Right forelimb (tissue), 1 donor: ENCODE results near the gene UROC1.

Experiments used
- DNase-seq: peaks from one replicate; pipeline ENCODE4 v3.0.0-alpha.2; 2018

Gene UROC1

DNA sequence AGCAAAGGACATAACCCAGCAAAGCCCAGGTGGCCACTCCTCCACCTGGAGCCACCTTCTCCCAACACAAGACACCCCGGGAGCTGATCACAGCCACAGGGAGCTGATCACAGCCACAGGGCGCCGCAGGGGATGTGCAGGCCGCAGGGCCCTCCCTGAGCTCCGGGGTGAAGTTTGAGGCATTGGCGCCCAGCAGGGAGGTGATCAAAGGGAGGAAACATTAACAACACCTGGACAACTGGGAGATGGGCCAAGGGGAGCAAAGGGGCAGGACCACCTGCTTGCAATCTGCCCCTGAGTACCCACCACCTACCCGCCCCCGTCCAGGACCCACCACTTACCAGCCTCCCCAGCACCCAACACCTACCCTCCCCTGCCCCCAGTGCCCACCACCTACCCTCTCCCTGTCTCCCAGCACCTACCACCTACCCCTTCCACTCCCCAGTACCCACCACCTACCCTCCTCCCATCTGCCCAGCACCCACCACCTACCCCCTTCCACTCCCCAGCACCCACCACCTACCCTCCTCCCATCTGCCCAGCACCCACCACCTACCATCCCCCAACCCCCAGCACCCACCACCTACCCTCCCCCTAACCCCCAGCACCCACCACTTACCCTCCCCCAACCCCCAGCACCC, 2.4 kb downstream of the UROC1 start:
- DNase-seq: no peak

DNA sequence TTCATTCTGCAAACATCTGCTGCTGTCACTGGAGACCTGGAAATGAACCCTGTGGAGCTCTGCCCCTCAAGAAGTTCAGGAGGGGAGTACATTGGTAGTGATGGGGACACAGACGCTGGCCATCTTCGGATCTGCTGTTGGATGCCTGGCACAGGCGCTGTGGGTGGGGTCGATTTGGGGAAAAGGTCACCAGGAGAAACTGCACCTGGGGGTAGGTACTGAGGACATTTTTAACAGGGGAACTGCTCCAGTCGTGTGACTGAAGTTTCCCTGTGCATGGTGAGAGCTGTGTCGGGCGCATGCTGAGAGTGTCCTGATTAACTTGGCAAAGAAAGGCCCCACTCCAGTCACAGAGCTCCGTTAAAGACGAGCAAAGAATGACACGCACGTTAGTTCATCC, 3.4 kb downstream of the UROC1 start:
- DNase-seq: no peak

DNA sequence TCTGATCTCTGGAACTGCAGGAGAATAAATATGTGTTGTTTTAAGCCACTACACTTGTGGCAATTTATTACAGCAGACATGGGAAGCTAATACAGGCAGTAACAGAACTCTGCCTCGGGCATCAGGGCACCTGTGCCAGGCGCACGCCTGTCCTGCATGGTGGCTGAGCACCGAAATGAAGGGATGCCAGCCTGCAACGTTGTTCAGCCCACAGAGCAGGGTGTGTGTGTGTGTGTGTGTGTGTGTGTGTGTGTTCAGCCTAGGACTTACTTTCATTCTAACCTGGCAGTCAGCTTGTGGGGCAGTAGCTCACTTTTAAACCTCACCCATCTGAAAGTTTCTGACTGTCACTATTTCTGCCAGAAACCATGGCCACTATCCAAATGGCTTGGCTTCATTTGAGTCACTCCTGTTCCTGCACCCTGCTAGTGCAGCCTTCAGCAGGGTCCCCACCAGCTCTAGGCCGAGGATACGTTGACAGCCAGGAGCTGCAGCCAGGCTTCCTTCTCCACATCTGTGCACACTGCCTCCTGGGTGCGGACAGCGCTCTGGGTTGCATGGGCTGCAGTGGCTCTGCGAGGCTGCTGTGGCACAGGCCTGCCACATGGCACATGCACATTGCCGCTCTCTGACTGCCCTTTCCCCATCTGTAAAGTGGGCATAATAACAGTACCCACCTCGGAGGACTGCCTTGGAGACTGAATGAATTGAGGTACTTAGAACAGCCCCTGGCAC, 4.5 kb downstream of the UROC1 start:
- DNase-seq: no peak

DNA sequence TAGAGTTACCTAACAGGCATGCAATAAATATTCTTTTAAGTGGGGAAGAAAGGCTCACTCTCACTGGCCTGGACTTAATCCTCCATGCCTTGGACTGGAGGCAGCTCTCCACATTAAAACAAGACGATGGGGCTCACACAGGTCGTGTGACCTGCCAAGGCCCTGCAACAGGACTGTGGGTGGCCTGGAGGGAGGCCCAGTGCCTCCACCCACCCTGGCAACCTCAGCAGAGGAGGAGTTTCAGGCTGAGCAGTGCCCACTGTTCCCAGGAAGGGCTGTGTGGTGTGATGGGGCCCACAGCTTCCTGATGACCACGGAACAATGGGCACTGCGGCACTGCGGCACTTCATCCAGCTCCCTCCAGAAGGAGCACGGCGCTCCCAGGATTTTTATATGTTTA, 5.5 kb downstream of the UROC1 start:
- DNase-seq: no peak

DNA sequence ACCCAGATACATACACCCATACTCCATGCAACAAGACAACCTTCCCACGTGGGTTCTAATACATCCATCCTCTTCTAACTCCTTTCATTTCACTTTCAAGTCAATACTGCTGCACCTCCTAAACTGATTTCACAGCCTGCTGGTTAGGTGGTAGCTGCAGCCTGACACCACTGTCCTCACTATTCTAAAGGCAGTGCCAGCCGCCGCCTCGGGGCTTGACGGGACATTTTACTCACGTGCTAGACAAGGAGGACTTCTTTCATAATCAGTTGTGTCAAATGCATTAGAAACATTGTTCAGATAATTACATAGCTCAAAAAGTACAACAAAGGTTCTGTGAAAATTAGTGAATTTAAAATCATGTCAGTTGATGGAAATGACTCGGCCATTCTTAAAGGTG, 6.3 kb downstream of the UROC1 start:
- no peak for DNase-seq

DNA sequence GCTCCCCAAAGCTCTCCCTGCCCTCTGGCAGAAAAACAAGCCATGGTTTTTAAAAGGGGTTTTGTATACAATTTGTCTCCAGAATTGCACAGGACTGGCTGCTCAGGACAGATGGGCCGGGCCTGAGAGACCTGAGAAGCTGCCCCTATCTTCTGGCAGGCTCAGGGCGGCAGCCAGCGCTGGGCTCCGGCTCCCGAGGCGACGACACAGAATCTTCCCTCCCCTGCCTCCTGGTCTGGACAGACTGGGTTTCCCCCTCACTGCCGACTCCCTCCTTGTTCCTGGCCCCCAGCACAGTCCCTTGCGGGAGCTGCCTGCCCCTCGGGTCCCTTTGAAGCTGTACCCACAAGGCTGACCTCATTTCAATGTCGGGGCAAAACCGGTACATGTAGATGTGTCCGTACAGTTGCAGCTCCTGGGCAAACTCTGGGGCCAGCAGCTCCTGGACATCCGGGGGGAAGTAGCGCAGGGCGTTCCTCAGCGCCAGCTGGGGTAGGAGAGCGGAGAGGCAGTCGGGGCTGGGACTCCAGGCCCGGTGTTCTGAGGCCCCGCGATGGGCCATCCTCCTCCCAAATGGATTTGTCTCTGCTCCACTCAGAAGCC, 7.2 kb downstream of the UROC1 start:
- no peak for DNase-seq

DNA sequence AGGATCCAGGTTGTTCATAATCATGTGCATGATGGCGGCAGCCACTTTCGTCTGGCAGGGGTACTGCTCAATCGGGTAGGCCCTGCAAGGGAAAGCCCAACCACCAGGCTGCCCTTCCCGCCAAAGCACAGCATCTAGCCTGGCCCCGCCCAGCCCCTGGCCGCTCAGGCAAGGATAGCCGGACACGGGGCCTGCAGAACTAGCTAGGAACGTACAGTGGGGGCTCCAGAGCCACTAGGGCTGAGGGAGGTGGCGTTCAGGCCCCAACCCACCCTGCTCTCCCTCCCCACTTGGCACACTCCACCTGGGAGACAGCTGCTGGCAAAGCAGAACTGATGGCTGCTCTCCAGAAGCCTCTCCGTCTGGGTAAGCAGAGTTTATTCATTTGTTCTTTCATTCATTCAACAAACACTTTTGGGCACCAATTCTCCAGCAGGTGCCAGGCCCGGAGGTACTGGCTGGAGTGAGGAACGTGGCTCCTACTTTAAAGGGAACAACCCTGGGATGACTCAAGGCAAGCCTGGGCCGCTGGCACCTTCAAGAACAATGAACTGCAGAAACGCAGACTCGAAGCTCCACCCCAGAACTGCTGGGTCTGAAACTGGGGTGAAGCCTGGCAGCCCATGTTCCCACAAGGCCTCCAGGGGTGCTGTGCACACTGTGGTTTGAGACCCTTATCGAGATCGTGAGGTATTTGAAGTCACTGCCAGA, 7.8 kb downstream of the UROC1 start:
- DNase-seq: no peak

DNA sequence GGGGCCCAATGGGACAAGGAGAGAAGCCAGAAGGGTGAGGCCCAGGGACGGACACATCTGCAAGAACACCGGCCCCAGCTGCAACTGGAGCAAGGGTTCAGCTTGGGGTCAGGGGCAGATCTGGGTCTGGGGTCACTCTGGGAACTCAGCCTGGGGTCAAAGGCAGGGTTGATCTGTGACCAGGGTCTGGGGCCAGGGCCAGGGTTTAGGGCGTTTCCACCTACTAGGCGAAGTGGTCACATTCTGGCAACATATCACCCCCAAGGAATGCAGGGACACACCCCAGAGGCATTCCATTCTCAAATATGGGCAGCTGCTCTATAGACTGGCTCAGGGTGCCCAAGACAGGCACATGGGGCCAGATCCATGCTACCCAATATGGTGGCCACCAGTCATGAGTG, 9.0 kb downstream of the UROC1 start:
- DNase-seq: no peak

DNA sequence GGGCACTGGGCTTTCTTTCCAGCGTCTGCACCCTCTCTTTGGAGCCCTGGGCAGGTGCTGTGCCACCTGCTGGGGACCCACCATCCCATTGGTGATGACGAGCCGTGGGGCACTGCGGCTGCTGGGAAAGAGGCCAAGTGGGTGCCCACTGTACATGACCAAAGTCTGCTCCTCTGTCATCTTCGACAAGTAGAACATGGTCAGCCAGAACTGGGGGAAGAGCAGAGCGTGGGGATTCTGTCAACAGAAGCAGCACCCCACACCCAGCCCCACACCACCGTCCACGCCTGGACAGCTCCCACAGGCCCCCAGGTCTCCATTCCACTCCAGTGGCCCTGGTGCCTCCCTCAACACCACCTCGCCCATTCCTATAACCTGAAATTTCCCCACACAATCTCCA, 9.7 kb downstream of the UROC1 start:
- no peak for DNase-seq

DNA sequence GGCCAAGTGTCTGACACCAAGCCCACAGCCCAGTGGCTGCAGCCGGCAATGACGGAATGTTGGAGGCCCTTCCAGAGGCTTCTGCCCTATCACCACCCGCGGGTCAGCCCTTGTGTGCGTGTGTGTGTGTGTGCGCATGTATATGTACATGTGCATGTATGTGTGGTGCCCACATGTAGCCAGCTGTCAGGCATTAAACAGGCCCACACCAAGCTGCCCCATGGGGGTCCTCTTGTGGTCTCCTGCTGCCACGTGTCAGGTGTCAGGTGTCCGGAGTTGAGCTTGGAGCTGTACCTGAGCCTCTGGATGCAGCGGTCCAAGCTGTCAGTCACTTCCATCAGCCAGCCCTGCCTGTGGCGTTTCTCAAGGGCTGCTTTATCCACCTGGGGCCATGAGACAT, 13.9 kb downstream of the UROC1 start:
- DNase-seq: no peak

DNA sequence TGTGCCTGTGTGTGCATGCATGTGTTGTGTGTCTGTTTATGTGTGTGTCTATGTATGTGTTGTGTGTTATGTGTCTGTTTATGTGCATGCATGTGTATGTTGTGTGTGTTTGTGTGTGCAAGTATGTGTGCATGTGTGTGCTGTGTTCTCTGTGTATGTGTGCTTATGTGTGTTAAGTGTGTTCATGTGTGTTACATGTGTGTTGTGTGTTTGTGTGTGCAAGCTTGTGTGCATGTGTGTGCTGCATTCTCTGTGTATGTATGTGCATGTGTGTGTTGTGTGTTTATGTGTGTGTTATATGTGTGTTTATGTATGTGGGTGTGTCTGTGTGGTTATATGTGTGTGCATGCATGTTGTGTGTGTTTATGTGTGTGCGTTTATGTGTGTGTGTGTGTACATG, 14.9 kb downstream of the UROC1 start:
- DNase-seq: no peak

DNA sequence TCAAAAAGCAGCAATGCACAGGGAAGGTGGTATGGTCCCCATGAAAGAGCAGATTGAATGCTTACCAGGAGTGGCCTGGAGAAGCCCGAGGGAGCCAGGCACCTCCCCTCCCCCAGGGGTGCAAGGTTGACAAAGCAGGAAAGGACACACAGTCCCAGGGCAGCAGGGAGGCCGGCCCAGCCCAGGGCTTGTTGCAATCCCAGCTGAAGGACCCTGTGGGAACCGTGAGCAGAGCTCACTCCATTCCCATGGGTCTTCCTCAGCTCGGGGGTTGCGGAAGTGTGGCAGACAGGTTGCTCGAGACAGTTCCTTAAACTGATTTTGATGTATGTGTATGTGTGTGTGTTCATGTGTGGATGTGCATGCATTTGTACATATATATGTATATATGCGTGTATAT, 15.8 kb downstream of the UROC1 start:
- DNase-seq: no peak

DNA sequence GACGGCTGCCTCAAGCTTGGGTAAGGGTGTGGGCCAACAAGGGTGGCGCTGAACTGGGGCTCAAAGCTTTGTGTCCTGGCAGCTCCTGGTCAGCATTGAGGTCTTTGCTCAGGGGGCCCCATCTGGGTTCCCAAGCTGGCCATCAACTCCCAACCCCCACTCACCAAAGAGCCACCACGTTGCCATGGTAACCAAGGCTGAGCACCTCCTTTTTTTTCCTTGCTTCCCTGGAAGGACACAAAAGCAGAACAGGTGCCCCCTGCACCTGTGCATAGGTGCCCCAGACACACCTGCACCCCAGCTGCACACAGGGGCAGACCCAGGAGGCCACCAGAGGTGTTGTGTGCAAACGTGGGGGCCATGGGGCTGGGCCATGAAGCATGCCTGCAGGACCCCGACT, 16.5 kb downstream of the UROC1 start:
- DNase-seq: no peak

DNA sequence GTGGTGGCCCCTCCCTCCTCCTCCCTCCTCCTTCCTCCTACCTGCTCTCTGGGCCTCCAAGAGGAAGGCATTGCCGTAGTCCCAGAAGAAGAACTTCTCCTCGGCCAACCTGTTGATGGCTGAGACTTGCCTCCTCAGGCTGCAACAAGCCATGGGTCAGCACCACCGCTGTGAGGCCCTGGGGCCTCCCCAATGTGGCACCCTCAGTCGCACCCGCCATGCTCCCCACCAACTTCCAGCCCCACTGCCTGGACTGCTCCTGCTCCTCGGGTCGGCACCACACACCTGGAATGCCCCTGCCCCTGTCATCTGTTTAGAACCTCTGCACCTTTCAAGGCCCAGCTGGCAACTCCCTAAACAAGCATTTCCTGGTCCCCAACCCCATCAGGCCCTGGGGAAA, 17.6 kb downstream of the UROC1 start:
- DNase-seq: no peak

DNA sequence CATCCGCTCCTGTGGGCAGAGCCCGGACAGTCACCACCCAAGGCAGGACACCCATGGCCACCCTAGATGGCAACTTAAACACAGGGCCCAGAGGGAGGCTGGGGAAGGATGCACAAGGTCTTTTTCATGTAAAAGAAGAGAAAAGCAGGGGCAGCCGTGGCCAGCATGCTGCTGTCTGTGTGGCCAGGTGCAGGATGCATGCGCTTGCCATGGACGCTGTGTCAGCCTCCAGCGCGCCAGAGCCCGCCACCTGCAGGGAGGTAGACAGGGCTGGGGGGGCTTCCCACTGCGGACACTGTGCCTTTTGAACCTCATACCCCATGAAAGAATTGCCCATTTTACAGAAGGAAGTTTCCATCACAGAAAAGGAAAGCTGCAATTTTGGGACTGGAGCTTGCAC, 18.2 kb downstream of the UROC1 start:
- no peak for DNase-seq

DNA sequence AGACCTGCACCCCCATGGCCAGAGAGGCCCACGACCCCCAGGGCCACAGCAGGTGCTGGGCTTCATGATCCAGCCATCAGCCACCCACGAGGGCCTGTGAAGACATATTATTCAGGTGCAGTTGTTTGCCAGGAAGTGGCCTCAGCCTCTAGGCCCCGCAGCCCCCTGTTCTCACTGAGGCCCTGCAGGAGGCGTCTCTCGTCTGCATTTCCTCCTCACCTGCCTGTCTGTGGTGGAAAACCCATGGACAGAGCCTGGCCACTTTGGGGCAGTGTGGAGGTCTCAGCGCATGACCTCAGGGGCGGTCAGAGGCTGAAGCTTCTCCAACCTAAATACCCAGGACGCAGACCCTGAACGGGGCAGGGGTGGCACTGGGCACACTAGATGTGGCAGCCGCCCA, 18.6 kb downstream of the UROC1 start:
- DNase-seq: no peak

DNA sequence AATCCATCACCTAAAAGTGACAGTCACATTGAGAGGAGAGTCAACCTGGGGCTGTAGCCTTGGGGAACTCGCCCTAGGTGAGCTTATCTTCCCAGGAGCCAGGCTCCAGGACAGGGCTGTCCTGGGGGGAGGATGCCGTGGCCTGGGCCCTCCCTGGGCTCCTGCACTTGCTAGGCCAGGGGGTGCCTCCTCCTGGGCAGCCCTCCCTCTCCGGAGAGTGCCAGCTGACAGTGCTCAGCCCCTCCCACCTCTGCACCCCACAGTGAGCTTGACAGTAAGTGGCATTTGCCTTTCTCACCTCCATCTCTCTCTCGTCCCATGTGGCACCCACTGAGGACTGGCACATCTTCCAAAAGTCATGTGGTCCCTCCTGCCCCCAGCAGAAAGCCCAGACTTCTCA, 19.1 kb downstream of the UROC1 start:
- no peak for DNase-seq

DNA sequence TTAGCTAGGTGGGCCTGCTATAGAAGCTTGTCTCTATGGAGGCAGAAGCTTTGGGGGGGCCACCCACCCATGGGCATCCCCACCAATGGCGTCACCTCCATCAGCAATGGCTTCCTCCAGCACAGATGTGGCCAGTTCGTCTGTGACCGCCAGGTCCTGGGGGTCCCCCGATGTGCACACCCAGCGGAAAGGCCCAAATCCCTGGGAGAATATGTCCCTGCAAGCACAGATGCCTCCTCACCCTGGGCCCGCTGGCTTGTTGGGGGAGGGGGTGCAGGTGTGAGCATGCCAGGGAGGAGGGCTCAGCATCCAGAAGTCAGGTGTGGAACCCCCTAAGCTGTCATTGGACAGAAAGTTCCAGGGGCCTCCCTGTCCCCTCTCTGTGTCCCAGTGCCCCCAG, 19.6 kb downstream of the UROC1 start:
- no peak for DNase-seq

DNA sequence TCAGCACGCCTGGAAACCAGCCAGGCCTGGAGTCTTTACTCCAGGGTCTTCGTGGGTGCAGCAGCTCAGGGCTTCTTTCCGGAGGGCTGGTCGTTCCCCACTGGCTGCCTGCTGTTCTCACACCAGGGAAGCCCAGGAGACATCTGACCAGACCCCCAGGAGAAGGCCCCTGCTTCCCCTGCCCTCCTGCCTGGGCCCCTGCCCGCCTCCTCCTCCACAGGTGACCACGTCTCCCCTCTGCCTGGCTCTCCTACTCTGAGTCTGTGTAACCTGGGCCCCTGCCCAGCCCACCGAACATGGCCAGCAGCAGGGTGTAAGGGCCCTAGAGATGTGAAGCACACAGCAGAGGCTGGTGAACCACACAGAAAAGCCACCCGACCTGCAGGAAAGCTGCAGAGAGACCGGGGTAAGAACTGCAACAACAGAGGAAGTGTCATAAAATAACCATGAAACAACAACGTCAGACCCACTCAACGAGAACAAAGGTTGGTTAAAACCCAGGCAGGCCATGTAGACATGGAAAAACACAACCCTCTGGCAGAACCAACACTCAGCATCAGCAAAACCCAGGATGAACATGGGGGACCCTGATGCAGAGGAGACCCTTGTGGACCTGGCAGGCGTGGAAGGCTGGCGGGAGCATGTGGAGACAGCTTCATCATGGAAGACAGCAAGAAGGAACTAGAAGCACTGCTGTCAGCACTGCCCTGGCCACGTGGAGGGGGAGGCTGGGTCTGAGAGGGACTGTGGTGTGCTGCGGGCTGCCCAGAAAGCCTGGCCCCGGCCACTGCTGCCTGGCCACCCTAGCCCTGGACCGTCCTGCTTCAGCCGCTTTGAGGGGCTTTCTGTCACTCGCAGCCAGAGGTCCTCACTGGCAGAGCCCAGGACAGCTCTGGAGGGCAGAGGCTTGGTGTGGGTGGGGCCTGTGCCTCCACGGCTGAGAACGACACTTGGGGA, 20.4 kb downstream of the UROC1 start:
- DNase-seq: no peak

DNA sequence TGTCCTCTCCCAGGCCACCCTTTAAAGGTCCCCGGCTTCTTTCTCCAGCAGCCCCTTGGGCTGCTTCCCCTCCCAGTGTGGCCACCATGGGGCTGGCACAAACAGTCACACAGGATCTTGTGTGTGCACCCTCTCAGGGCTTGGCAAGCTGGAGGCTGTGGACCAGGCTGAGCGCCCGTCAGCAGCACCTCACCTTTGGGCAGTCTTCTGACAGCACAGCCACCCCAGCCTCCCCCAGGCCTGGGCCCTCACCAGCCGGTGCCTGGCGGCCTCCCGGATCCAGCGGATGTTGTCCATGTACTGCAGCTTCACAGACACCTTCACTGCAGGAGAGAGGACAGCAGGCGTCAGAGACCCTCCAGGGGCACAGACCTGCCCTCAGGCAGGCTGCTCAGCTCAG, 21.8 kb downstream of the UROC1 start:
- no peak for DNase-seq

DNA sequence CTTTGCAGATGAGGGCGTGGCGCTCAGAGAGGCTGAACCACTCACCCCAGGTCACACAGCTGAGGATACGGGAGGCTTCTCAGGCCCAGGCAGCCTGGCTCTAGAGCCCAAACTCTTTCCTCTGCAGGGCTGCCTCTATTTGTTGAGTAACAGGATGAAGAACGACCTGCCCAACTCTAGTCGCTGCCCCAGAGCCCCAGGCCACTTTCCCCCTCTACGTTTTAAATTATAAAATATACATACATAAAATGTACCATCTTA, 22.7 kb downstream of the UROC1 start:
- no peak for DNase-seq

DNA sequence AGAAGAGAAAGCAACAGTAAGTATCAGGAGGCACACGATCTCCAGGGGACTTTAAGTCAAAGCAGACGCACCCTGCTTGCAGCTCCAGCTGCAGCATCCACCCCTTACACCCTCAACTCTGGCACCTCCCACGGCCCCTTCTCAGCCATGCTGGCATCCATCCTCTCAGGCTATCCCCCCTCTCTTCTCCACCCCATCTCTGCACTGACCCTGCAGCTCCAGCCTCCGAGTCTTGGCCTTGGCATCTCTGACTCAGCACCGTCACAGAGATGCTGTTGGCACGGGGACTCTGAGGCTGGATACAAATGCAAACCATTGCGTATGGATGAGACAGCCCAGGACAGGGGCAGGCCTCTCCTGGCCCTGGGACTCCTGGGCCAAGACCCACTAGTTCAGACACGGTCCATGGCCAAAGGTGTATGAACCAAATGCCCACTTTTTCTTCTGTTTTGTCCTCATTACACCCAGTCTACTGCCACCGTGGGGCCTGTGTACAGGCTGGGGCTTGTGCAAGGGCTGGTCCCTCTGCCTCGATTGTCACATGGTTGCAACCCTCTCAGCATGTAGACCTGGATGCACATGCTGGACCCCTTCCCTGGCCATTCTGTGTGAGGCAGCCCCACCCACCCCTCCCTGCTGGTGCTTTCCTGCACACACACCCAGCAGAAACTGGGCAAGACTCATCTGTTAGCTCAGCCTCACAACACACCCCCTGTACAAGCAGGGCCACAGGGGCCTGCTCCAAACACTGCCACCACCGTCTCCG, 23.2 kb downstream of the UROC1 start:
- DNase-seq: no peak
